Caco-2 (cell line): ENCODE measurements around the gene SLIT3. TPM values are rescaled to one million over a fixed set of nuclear protein-coding genes. Genes with fewer than 3 reads are reported as not detected.
A peak's percentile ranks its signal among the peaks of the same experiment; 100 is the strongest.

Experiments used
- BruUV-seq: library from RNA; stranded (reverse); fragments of 400-500 nt; replicated peaks from 2 replicates; lab custom pipeline; 2021; lab: Mats Ljungman, UMichigan
- CTCF ChIA-PET: fragments of 300-600 bp; sonication (Branson Sonifier 250); formaldehyde crosslinking; loops from one replicate; lab custom pipeline; 2022; ENCODE audit warnings: antibody characterized with exemption; lab: Charles Lee
- POLR2A ChIA-PET: fragments of 300-600 bp; sonication (Branson Sonifier 250); formaldehyde crosslinking; loops from one replicate; lab custom pipeline; 2022; ENCODE audit warnings: antibody characterized with exemption; lab: Charles Lee
- DNase-seq, 2 experiments: peaks; one replicate each; pipeline versions ENCODE4 v3.0.0 to v3.0.0-alpha.2; 2020 to 2022
- H3K27me3 ChIP-seq: replicated peaks from 2 replicates; pipeline ENCODE4 v1.6.0; 2011; ENCODE audit warnings: low read length; ENCODE audit not compliant: control insufficient read depth, insufficient read depth
- H3K36me3 ChIP-seq: 2 replicates; pipeline ENCODE4 v1.5.1; 2011; ENCODE audit warnings: low read length; ENCODE audit not compliant: control insufficient read depth, insufficient read depth
- H3K4me1 ChIP-seq: fragments of 250-450 bp; sonication (Bioruptor Pico); 2 replicates; pipeline ENCODE4 v1.5.1; 2020; ENCODE audit warnings: mild to moderate bottlenecking
- H3K4me3 ChIP-seq: 2 replicates; pipeline ENCODE4 v1.5.1; 2011; ENCODE audit warnings: low read depth, mild to moderate bottlenecking, control low read depth, low read length
- H3K9me3 ChIP-seq: fragments of 250-450 bp; sonication (Bioruptor Pico); 2 replicates; pipeline ENCODE4 v1.5.1; 2020; ENCODE audit warnings: mild to moderate bottlenecking, moderate library complexity
- H3K27ac Mint-ChIP-seq: one replicate; pipeline ENCODE4 v1.8.0; 2022; ENCODE audit warnings: mixed read lengths; ENCODE audit not compliant: unreplicated experiment
- H3K27me3 Mint-ChIP-seq: one replicate; pipeline ENCODE4 v1.8.0; 2022; ENCODE audit warnings: mixed read lengths; ENCODE audit not compliant: insufficient read depth, unreplicated experiment
- H3K36me3 Mint-ChIP-seq: one replicate; pipeline ENCODE4 v1.8.0; 2022; ENCODE audit warnings: mild to moderate bottlenecking, mixed read lengths; ENCODE audit not compliant: insufficient read depth, unreplicated experiment
- H3K4me1 Mint-ChIP-seq: one replicate; pipeline ENCODE4 v1.8.0; 2022; ENCODE audit warnings: low read depth, mixed read lengths; ENCODE audit not compliant: unreplicated experiment
- H3K4me3 Mint-ChIP-seq: one replicate; pipeline ENCODE4 v1.8.0; 2022; ENCODE audit warnings: mild to moderate bottlenecking, moderate library complexity, mixed read lengths; ENCODE audit not compliant: unreplicated experiment
- H3K9me3 Mint-ChIP-seq: one replicate; pipeline ENCODE4 v1.8.0; 2022; ENCODE audit warnings: mixed read lengths; ENCODE audit not compliant: unreplicated experiment
- intact Hi-C: fragments of 100-400 bp; cut with micrococcal nuclease; formaldehyde crosslinking; loops from one replicate; pipeline ENCODE4 v1.10.0; 2022; ENCODE audit not compliant: unreplicated experiment
- total RNA-seq: library from RNA; stranded (reverse); gene quantifications from 2 replicates; pipeline ENCODE4 v1.2.3, GENCODE V29; 2022
- TF ChIP-seq, protein P1 (sequence below), 2 experiments: fragments of 200-600 bp in 1 of 2; IDR thresholded peaks; 1 replicate in 1 of 2; 2 replicates in 1 of 2; pipeline versions ENCODE4 v1.5.1 to v1.8.0; 2011 to 2022; ENCODE audit warnings: antibody characterized with exemption in 1 of 2, control low read depth in 1 of 2, inconsistent platforms in 1 of 2, low read depth in 1 of 2, low read length in 1 of 2, mild to moderate bottlenecking in 1 of 2, moderate library complexity in 1 of 2; ENCODE audit not compliant: insufficient read depth in 1 of 2, severe bottlenecking in 1 of 2, unreplicated experiment in 1 of 2

SLIT3 gene
- total RNA-seq, 1 experiment from 2014 or later, result 2.1 TPM

DNA sequence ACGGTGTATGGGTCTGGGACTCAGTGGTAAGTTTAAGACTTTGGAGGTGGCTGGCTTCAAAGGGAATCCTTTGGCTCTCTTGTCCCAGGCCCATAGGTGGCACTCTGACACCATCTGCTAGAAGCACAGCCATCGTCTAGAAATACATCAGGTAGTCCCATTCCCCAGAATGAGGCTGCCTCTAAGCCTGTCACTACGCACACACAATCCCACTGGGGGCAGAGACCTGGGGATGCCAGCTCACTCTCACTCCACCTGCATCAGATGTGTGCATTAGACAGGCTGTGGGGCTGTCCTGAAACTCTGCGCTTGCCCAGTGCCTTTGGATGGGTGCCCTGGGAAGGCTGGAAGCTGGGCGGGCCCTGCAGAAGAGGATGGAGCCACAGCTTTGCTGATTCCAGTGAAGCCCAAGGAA lies 594.3 kb downstream of the SLIT3 start:
- BruUV-seq, result no TSS peak
- no peak overlapping the region for H3K4me3 ChIP-seq
- no peak overlapping the region for H3K4me3 Mint-ChIP-seq
- ChIA-PET POLR2A (no interaction called here), CTCF (interaction anchor here (0.5 to 1.2 kb wide), 5 partner anchors 13 to 842 kb away, joined by 3 read pairs; no protein-coding TSS in a partner anchor)
- no peaks in the 10 kb centered on the region for H3K9me3 ChIP-seq
- H3K27me3 Mint-ChIP-seq, result no peaks in the 10 kb centered on the region
- H3K9me3 Mint-ChIP-seq, result no peaks in the 10 kb centered on the region
- peak; percentile 68 for DNase-seq
- no peaks in the 10 kb centered on the region for H3K27me3 ChIP-seq
- H3K4me1 Mint-ChIP-seq, result no peaks in the 10 kb centered on the region
- no peaks in the 10 kb centered on the region for H3K36me3 Mint-ChIP-seq
- intact Hi-C loops, result loop anchor here (1.0 to 10.0 kb wide), 8 partner anchors 27 to 842 kb away; no protein-coding TSS in a partner anchor
- TF ChIP-seq, protein P1, sequence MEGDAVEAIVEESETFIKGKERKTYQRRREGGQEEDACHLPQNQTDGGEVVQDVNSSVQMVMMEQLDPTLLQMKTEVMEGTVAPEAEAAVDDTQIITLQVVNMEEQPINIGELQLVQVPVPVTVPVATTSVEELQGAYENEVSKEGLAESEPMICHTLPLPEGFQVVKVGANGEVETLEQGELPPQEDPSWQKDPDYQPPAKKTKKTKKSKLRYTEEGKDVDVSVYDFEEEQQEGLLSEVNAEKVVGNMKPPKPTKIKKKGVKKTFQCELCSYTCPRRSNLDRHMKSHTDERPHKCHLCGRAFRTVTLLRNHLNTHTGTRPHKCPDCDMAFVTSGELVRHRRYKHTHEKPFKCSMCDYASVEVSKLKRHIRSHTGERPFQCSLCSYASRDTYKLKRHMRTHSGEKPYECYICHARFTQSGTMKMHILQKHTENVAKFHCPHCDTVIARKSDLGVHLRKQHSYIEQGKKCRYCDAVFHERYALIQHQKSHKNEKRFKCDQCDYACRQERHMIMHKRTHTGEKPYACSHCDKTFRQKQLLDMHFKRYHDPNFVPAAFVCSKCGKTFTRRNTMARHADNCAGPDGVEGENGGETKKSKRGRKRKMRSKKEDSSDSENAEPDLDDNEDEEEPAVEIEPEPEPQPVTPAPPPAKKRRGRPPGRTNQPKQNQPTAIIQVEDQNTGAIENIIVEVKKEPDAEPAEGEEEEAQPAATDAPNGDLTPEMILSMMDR (IDR thresholded peaks at IDR 0.05; ENCODE audit: insufficient read depth in 1 of 2, low read depth in 1 of 2, low read length in 1 of 2, severe bottlenecking in 1 of 2, unreplicated experiment in 1 of 2), result peak; percentile 63 to 84
- H3K36me3 ChIP-seq, result no peaks in the 10 kb centered on the region
- peak overlapping the region; percentile 30 for H3K27ac Mint-ChIP-seq
- no peaks in the 10 kb centered on the region for H3K4me1 ChIP-seq

DNA sequence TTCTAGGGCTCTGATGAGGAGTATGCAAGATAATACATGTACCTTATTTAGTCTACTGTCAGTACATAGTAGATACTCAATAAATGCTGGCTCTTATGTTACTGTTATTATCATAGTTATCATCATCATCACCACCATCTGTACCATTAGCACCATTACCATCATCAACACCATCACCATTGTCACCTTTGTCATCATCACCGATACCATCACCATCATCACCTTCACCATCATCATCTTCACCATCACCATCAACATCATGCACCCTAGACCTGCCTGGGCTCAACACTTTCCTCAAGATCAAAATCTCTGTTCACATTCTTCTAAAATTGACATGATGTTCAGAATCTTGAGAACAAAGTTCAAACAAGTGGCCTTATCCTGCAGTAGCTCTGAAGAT lies 595.6 kb downstream of the SLIT3 start:
- Histone ChIP-seq H3K4me1 (no peaks in the 10 kb centered on the region), H3K27me3 (no peaks in the 10 kb centered on the region), H3K4me3 (no peak overlapping the region), H3K36me3 (no peaks in the 10 kb centered on the region), H3K9me3 (no peaks in the 10 kb centered on the region)
- Mint-ChIP-seq H3K27ac (no peak overlapping the region), H3K36me3 (no peaks in the 10 kb centered on the region), H3K27me3 (no peaks in the 10 kb centered on the region), H3K9me3 (no peaks in the 10 kb centered on the region), H3K4me3 (no peak overlapping the region), H3K4me1 (no peaks in the 10 kb centered on the region)
- ChIA-PET POLR2A (no interaction called here), CTCF (interaction anchor here (1.2 kb wide), 1 partner anchor 12 kb away, joined by 3 read pairs; no protein-coding TSS in a partner anchor)
- intact Hi-C loops, result loop anchor here (5.0 to 10.0 kb wide), 2 partner anchors 167 to 469 kb away; no protein-coding TSS in a partner anchor
- no peak for DNase-seq
- TF ChIP-seq, protein P1 (IDR thresholded peaks at IDR 0.05; ENCODE audit: insufficient read depth in 1 of 2, low read depth in 1 of 2, low read length in 1 of 2, severe bottlenecking in 1 of 2, unreplicated experiment in 1 of 2), result no peak
- no TSS peak for BruUV-seq

DNA sequence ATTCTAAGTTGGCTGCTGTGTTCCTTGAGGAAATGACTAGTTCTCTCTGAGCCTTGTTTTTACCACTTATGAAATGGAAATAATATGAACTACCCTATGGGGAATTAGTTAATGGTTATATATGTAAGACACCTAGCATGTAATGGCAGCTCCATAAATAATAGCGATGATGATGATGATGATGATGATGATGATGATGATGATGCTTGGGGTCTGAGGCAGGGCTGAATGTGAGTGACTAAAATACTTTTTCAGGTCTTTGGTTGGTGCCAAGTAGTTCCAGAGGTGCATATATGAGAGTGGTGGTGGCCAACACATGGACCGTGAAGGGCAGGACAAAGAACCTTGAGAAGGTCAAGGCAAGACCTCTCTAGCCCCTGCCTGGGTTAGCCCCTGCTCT lies 598.4 kb downstream of the SLIT3 start:
- CTCF ChIA-PET, result no interaction called here
- H3K36me3 ChIP-seq, result no peaks in the 10 kb centered on the region
- POLR2A ChIA-PET, result no interaction called here
- H3K4me3 Mint-ChIP-seq, result no peak overlapping the region
- peaks cover 4% of the 10 kb centered on the region for H3K4me1 ChIP-seq
- TF ChIP-seq, protein P1 (IDR thresholded peaks at IDR 0.05; ENCODE audit: insufficient read depth in 1 of 2, low read depth in 1 of 2, low read length in 1 of 2, severe bottlenecking in 1 of 2, unreplicated experiment in 1 of 2), result no peak
- DNase-seq, result no peak
- no peak overlapping the region for H3K27ac Mint-ChIP-seq
- H3K9me3 ChIP-seq, result no peaks in the 10 kb centered on the region
- H3K36me3 Mint-ChIP-seq, result peaks cover under 1% of the 10 kb centered on the region
- H3K4me1 Mint-ChIP-seq, result peaks cover 10% of the 10 kb centered on the region
- no peak overlapping the region for H3K4me3 ChIP-seq
- H3K27me3 Mint-ChIP-seq, result no peaks in the 10 kb centered on the region
- H3K9me3 Mint-ChIP-seq, result no peaks in the 10 kb centered on the region
- no TSS peak for BruUV-seq
- no peaks in the 10 kb centered on the region for H3K27me3 ChIP-seq
- intact Hi-C loops, result loop anchor here (10.0 kb wide), 1 partner anchor 472 kb away; no protein-coding TSS in a partner anchor
